Non-pigmented ciliary epithelial cell (primary cell): ENCODE measurements around the gene CP.

Source experiments
- DNase-seq: peaks from one replicate; pipeline ENCODE4 v3.0.0-alpha.2; 2010; ENCODE audit warnings: low read depth

Gene CP

DNA sequence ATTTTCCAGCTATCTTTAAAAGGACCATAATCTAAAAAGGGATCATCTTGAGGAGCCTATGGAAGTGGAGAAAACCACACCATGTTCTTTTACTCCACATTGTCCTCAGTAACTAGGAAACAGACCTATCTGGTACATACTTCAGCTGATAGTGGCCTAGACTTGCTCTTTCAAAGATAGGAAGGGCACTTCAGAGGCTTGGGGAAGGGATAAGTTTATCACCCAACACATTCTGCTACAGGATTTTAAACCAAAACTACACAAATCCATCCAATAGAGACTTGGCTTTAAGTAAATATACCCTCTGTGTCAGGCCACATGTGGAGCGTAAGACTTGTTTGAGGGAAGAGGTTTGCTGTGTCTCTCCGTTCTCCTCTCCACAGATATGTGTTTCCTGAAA is 35.4 kb downstream of the CP start:
- no peak for DNase-seq

DNA sequence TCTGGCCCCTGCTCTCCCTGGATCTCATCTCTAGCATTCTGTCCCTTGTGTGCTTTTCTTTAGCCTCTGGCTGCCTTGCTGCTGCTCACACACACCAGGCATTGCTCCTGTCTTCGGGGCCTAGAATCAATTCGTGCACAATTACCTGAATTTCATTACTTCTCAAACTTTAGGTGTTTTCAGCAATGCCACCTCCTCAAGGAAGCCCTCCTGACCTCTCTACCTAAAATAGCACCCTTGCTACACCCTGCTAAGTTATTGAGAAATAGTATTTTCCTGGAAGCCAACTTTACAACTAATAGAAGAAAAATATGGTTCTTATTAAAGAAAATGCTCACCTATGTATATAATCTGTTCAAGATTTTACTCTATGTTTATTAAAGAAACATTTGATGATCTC is 40.4 kb downstream of the CP start:
- no peak for DNase-seq

DNA sequence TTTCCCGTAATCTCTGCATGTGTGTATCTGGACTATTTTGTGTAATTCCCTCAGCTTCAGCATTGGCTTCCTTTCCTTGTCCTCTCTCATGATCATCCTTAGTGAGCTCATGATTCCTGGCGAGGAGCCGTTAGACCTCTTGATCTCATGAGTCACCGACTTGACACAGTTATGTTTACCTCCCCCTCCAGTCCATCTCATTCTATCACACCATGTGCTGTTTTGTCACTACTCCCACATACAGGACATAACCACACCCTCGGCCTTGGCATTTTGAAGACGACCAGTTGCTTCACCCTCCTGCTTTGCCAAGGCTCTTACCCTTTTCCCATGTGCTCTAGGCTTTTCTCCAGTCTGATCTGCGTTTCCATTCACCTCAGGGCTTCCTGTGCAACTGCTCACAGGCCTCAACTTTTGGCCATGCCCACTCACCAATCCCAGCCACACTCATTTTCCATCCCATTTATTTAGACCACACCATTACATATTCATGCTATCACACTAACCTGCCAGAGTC is 41.5 kb downstream of the CP start:
- DNase-seq: peak; percentile 99

DNA sequence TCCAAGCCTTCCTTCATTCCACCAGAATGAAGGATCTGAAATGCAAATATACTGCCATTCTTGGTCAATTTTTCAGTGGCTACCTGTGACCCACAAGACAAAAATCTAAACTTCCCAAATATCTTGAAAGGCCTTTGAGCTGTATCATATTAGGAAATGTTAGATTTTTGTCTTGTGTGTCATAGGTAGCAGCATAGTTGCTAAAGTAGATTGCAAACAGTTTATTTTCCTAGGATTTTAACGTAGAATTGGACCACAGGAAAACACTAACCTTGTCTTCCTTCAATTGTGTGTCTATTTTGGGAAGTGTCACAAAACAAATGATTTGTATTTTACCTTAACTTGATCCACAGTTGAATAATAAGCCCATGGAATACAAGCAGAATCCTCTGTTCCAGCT is 42.4 kb downstream of the CP start:
- DNase-seq: no peak

DNA sequence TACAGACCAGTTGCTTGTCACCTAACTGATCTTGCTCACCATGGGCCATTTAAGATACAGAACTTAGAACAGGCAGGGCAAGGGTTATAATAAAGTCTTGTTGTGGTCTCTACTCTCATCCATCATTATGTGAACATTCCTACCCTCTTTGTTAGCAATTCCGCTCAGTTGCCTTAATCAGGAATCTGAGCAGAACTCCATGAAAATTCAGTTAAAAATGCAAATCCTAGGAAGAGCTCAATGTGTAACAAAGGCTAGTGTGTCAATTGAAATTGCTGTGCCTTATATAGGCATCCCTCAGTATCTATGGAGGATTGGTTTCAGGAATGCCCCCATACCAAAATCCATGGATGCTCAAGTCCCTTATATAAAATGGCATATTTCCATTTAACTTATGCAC is 44.5 kb downstream of the CP start:
- DNase-seq: no peak

DNA sequence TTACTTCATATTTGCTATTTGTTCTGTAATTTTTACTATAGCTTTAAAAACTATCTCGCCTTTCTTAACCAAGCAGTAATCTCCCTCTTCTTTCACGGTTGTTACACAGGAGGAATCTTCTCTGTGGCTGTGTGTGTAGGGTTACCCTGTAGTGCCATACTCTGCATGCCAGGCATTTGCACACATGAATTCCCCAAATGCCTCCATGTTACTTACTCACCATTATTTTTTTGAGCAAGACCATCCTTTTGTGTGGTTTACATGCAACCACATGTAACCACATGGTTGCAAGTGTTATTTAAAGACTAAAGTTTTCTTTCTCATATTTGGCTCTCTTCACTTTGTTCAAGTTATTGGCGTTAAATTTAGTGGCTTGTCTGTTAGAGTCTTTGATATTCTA is 46.7 kb downstream of the CP start:
- DNase-seq: no peak

DNA sequence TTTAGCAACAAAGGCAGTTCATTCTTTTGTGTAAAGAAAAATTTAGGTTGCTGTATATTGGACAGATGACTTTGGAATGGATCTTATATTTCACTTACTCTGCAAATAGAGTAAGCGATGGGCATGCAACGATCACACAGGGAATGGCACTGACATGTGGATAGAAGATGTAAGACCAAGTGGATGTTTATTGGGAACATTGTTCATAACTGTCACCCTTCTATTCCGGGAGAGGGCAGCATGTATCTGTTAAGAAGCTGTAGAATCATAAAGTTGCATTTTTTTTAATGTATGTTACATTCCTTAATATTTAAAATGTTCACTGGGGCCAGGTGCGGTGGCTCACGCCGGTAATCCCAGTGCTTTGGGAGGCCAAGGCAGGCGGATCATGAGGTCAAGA is 51.0 kb downstream of the CP start:
- no peak for DNase-seq

DNA sequence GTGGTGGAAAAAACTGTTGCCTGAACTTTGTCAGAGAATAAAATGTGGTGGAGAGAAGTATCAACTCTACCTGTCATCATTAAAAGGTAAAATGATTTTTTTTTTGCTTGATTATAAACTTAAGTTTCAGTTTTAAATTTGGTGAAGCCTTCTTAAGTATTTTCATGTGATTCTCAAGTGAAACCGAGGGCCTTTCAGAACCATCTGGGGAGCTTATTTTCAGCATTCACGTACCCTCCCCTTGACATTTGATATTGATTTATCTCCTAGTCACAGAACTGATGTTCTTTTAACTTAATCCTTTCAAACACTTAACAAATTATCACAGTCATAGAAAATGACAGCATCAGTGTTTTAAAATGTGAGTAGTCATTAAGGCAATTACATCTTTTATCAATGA is 53.7 kb downstream of the CP start:
- DNase-seq: no peak

DNA sequence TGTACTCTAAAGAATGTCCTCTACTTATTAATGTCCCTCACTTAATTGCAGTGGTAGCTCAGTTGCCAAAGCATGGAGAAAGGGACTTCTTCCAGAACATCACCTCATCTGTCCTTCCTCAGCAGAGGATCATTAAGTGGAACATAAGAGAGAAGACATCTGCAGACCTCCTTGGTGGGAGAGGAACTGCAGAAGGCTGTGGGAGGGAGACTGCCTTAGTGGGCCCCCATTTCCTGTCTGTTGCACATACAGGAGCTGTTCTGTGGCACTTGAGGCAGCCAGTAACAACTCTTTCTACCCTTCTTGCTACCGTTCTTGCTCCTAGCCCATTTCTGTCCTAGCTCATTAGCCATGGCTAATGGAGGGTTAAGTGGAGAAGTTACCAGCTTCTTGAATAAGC is 58.6 kb downstream of the CP start:
- DNase-seq: no peak

DNA sequence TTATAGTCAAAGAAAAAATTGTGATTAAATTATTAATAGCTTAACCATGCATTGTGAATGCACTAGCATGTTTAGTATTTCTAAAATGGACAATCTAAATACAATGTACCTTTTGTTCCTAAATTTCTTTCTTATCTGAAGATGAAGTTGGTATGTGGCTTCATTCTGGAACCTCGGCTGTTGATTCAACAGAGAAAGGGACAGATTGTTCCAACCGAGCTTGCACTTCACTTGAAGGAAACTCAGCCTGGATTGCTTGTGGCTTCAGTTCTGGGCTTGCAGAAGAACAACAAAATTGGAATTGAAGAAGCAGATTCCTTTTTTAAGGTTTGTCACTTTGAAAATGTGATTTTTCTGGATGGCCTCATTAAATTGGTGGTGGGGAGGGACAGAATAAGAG is 59.6 kb downstream of the CP start:
- DNase-seq: no peak

DNA sequence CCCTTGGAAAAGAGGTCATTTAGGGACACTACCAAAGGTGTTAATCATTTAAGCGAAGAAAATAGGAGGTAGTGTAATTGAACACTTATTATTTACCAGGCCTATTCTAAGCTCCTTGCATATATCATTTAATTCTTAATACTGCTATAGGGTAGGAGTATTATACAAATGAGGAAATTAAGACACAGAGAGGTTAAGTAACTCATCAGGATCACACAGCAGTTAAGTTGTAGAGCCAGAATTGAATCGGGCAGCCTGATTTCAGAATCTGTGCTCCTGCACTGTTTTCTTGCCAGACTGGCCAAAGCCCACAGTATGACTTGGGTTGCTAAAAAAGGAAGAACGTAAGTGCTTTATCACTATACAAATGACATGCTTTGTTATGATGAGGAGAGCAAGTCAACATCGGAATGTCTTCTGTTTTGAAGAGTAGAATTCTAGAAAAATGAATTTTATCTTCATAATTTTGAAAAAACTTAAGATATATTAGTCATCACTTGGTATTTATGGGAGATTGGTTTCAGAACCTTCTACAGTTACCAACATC is 60.8 kb downstream of the CP start:
- no peak for DNase-seq

DNA sequence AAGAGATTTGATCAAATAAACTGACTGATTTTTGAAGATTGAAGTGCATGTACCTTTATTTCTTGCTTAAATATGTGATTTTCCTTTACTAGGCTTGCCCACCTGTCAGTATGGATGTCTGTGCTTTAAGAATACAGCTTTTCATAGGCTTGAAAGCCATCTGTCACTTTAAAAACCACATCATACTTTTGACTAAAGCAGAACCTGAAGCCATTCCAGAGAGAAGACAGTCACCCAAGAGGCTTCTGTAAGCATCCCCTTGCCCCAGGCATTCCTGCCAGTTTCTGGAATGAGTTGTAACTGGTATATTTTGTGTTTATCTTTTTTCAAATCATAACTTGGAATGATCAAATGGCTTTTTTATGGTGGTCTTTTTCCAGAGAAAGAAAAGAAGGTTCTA is 68.2 kb downstream of the CP start:
- no peak for DNase-seq

DNA sequence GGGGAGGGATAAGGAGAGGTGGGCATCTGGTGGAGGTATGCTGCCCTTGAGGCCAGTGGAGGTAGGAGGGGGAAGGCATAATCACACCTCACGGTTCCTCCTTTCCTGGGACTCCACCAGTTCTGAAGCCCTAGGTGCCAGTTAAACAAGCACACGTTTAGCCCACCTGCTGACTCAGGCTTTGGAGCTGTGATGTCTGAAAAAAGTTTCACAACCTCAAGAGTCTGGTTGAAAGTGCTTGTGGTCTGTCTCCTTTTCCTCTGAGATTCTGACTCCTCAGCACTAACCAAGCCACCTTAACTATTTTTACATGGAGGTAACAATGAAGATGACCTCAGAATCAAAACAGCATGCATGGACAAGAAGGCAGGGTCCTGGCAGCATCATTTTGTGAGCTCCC is 69.2 kb downstream of the CP start:
- DNase-seq: no peak

DNA sequence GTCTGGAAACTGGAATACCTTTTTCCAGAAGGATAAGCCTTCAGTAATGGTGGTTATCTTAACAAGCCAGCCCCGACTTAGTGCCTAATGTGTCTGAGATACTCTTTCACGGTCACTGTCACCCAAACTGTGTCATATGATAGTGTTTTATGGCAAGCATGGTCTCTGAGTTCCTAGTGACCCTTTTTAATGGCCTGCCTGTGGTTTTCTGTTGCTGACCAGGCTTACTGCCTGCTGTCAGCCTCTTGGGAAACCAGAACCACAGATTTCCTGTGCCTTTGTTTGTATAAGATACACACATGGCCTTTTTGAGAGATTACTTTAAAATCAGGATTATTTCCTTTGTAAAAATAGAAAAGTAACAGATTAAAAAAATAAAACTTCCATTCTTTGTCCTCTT is 69.8 kb downstream of the CP start:
- DNase-seq: no peak

DNA sequence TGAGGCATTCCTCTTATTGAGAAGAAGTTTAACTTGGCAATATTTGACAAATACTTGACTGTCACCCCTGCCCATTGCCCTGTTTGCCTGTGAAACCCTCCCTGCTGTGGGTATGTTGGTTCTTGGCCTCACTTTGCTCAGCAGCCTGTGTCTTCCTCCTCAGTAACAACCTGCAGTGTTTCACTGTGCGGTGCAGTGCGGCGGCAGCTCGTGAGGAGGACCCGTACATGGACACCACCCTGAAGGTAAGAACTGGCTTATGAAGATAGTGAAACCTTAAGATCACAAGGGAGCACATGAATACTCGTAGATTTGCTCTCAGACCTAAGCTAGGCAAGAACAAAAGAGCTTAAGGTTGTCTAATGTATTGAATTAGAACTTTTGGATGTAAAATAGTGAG is 71.2 kb downstream of the CP start:
- no peak for DNase-seq

DNA sequence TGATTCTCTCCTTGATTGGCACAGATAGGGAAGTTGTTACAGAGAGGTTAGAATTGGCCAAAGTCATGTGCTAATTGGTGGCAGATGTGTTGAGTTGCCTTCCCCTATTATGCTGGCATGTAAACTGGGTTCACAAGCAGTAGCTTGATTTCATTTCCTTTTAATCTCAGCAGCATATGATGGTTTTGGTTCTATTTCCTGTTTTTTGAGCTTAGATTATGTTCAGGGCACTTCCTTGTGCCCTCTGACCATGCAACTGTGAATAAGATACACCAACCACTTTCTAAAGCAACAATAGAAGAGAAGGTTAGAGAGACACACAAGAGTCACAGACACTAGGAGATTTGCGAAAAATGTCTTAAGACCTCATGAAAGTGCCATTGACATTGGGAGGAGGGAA is 75.7 kb downstream of the CP start:
- DNase-seq: no peak

DNA sequence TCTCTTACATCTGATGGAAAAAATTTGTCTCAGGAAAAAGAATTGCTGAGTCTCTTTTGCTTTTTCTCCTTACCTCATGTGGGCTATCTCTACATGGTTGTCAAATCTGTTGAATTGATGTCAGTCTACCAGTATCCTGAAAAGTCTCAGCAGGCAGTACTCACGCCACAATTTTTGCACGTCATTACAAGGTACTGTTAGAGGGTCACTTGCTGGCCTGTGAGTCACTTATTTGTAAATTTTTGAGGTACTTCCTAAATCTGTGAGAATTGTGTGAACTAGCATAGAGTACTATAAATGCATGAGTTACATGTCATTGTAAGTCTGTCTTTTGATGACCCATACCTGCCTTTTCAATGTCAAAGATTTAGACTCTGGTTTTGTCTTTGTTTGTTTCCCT is 76.3 kb downstream of the CP start:
- DNase-seq: no peak

DNA sequence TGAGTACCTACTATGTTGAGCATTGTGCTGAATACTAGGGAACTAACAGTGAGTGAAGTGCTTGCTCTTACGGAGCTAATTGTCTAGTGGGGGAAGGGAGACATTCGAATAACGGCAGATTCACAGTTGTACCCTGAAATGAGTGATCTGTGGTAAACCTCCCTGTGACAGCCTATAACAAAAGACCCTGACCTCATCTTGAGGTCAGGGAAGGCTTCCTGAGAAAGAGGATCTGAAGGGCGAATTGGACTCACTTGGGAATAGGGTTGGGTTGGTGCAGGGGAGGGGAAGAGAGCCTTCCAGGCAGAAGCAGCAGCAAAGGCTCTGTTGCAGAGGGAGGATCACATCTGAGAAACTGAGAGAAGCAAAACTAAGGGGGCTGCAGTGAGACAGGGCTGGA is 78.9 kb downstream of the CP start:
- no peak for DNase-seq

DNA sequence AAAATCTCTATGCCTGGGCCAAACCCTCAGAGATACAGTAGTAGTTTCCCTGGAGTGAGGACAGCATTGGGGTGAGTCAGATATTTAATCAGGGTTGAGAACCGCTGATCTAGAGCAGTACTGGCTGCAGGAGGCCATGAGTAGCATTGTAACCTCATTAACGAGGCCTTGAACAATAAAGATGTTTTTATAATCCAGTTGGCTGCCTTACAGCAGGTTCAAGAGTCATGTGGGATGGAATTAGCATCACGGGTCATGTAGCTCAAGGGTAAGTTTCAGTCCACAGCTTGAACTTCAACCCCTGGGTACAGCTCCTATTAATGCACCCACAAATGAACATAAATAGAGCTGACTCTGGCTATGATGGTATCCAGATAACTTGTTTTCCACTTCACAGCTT is 87.1 kb downstream of the CP start:
- no peak for DNase-seq

DNA sequence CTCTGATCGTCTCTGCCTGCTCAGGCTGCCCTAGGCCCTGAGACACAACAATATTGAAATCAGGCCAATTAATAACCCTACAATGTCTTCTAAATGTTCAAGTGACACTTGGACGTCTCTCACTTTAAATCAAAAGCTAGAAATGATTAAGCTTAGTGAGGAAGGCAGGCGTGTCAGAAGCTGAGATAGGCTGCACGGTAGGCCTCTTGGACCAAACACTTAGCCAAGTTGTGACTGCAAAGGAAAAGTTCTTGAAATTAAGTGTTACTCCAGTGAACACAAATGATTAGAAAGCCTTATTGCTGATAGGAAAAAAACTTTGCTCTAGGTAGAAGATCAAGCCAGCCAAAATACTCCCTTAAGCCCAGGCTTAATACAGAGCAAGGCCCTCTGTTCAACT is 90.0 kb downstream of the CP start:
- DNase-seq: no peak

DNA sequence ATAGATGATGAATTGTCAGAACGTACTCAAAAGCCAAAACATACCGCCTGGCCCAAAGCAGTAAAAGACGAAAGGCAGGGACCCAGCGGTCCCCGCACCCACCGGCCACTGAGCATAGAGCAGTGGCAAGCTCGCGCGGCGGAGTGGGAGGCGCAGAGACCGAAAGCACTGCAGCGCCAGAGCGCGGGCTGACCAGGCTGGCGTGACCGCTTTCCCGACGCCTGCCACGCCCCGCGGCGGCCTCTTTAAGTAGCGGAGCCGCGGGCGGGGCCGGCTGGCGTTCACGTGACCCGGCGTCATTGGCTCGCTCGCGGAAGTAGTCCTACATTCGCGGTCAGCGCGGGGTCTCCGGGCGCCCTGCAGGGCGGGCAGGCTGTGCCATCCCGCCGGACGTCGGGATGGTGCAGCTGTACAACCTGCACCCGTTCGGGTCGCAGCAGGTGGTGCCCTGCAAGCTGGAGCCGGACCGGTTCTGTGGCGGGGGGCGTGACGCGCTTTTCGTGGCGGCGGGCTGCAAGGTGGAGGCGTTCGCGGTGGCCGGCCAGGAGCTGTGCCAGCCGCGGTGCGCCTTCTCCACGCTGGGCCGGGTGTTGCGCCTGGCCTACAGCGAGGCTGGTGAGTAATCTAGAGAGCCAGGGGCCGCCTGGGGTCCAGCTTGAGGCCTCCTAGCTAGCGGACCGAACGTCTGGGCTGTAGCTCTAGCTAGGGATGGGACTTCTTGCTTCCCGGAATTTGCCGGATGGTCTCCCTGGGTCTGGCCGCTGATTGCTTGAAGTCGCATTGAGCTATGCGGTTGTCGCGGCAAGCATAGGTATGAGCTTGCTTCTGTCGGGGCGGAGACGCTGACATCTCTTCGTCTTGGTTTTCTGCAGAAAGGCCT is 92.1 kb downstream of the CP start, which contains the start of gene HPS3:
HPS3 (plus strand) TSS at position 313 of the 880 bp plus-strand sequence; CDS start at position 399, 86 bp downstream.
- DNase-seq: no peak

DNA sequence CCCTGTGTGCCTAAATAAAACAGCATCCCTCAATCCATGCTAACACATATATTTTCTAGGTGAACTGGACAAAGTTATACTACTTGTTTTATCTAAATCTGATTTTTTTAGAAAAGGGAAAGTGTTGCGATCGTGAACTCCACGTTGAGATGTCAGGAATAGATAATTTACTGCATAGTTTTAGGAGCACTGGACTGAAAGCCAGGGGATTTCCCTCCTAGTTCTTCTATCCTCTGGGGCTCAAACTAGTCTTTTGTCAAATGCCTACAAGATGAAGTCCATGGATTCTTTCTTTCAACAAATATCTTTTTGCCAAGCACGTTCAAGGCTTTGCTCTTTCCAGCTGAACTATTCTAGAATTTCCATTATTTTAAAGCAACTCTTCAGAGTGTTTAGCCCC is 92.8 kb downstream of the CP start:
- DNase-seq: no peak

DNA sequence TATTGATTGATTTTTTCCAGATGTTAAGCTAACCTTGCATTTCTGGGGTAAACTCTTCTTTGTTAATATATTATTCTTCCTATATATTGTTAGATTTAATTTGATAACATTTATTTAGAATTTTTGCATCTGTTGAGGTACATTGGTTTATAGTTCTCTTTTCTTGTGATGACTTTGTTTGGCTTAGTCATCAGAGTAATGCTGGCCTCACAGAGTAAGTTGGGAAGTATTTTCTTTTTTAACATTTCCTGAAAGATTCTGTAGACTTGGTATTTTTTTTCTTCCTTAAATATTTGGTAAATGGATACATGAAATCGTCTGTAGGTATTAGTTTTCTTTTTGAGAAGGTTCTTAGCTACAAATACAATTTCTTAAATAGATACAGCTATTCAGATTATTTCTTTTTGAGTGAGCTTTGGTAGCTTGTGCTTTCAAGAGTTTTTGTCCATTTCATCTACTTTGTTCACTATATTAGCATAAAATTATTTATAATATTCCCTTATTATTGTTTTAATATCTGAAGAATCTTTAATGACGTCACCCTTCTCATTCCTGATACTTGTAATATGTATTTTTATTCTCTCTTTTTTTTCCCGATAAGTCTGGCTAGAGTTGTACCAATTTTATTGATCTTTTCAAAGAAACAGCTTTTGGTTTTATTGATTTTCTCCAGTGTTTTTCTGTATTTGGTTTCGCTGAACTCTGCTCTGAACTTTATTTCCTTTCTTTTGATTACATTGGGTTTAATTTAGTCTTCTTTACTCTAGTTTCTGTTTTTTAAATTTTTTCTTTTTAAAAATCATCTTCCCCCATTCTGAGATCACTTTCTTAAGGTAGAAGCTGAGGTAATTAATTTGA is 98.7 kb downstream of the CP start:
- no peak for DNase-seq
